DOHH2 (cell line): ENCODE data around the gene STRIT1.

Source experiments
- H3F3A ChIP-seq: fragments of 200-600 bp; sonication (generic), shearing (Covaris generic); 2 replicates; pipeline ENCODE4 v1.6.0; 2016; ENCODE audit warnings: antibody characterized with exemption, mild to moderate bottlenecking; ENCODE audit not compliant: control insufficient read depth, insufficient read depth
- H3K27ac ChIP-seq: fragments of 200-600 bp; sonication (generic); 2 replicates; pipeline ENCODE4 v1.5.1; 2014; ENCODE audit warnings: low read depth, mild to moderate bottlenecking, low read length, moderate library complexity
- H3K27me3 ChIP-seq: fragments of 200-600 bp; sonication (generic); 2 replicates; pipeline ENCODE4 v1.6.1; 2014; ENCODE audit warnings: mild to moderate bottlenecking, low read length, mixed read lengths; ENCODE audit not compliant: control insufficient read depth
- H3K36me3 ChIP-seq: fragments of 200-600 bp; sonication (generic); 2 replicates; pipeline ENCODE4 v1.6.1; 2014; ENCODE audit warnings: mild to moderate bottlenecking, low read length, moderate library complexity, mixed read lengths; ENCODE audit not compliant: control insufficient read depth
- H3K4me1 ChIP-seq: fragments of 200-600 bp; sonication (generic); 2 replicates; pipeline ENCODE4 v1.6.1; 2014; ENCODE audit warnings: mild to moderate bottlenecking, low read length, mixed read lengths; ENCODE audit not compliant: control insufficient read depth
- H3K4me2 ChIP-seq: fragments of 200-600 bp; sonication (generic); 2 replicates; pipeline ENCODE4 v1.6.0; 2014; ENCODE audit warnings: mild to moderate bottlenecking, low read length, moderate library complexity
- H3K4me3 ChIP-seq: fragments of 200-600 bp; sonication (generic); 2 replicates; pipeline ENCODE4 v1.5.1; 2014; ENCODE audit warnings: mild to moderate bottlenecking, low read length, mixed read lengths
- H3K79me2 ChIP-seq: fragments of 200-600 bp; sonication (generic); 2 replicates; pipeline ENCODE4 v1.6.1; 2014; ENCODE audit warnings: mild to moderate bottlenecking, low read length, mixed read lengths; ENCODE audit not compliant: control insufficient read depth
- H3K9me2 ChIP-seq: fragments of 200-600 bp; sonication (generic); replicated peaks from 2 replicates; pipeline ENCODE4 v1.6.1; 2014; ENCODE audit warnings: mild to moderate bottlenecking, low read length, mixed read lengths; ENCODE audit not compliant: control insufficient read depth
- H3K9me3 ChIP-seq: fragments of 200-600 bp; sonication (generic); 2 replicates; pipeline ENCODE4 v1.6.1; 2014; ENCODE audit warnings: antibody characterized with exemption, low read length, mixed read lengths; ENCODE audit not compliant: control insufficient read depth, insufficient read depth
- H4K20me1 ChIP-seq: fragments of 200-600 bp; sonication (generic); 2 replicates; pipeline ENCODE4 v1.6.0; 2014; ENCODE audit warnings: low read depth, mild to moderate bottlenecking, antibody characterized with exemption, low read length, moderate library complexity; ENCODE audit not compliant: control insufficient read depth, insufficient read depth
- CTCF ChIP-seq: fragments of 200-600 bp; sonication (generic); IDR thresholded peaks from one replicate; pipeline ENCODE4 v1.5.1; 2014; ENCODE audit warnings: antibody characterized with exemption, mild to moderate bottlenecking, low read depth, low read length; ENCODE audit not compliant: poor library complexity, severe bottlenecking
- EZH2phosphoT487 ChIP-seq: fragments of 200-600 bp; sonication (generic); IDR thresholded peaks from 2 replicates; pipeline ENCODE4 v1.6.1; 2017; ENCODE audit warnings: borderline replicate concordance, mild to moderate bottlenecking, antibody characterized with exemption, low read length, moderate library complexity, mixed read lengths

Gene STRIT1

GRCh38 chr3:155297100-155297499, 3.6 kb upstream of the STRIT1 start:
- no peaks in the 10 kb centered on the region for H4K20me1 ChIP-seq
- H3K27me3 ChIP-seq, result no peaks in the 10 kb centered on the region
- no peaks in the 10 kb centered on the region for H3K36me3 ChIP-seq
- no peaks in the 10 kb centered on the region for H3K9me2 ChIP-seq
- H3K9me3 ChIP-seq, result peaks cover 12% of the 10 kb centered on the region; the same call in 1 of the 2 replicates
- H3K27ac ChIP-seq, result no peak overlapping the region
- TF ChIP-seq EZH2phosphoT487 (no peak), CTCF (no peak)
- H3K4me2 ChIP-seq, result no peak overlapping the region
- H3K4me1 ChIP-seq, result peaks cover 8% of the 10 kb centered on the region
- H3F3A ChIP-seq, result no peaks in the 10 kb centered on the region
- H3K4me3 ChIP-seq, result no peak overlapping the region
- H3K79me2 ChIP-seq, result no peaks in the 10 kb centered on the region

DNA sequence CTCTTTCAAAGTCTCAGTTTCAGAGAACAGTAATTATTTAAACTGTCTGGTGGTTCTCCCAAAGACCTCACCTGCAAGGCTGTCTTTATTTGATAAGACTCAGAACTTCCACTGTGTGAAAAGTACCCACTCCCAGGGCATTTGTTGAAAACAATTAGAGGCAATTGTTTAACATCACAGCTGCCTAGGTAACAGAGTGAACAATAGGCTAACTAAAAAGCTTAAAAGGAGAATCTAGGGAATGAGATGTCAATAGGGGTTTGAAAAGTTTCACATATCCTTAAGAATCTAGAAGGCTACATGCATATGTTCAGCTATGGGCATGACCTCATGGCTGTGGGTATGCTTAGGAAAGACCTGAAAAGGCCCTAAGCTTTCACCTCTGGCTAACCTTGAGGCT, 2.9 kb upstream of the STRIT1 start:
- no peaks in the 10 kb centered on the region for H3K9me2 ChIP-seq
- peaks cover 12% of the 10 kb centered on the region; the same call in 1 of the 2 replicates for H3K9me3 ChIP-seq
- no peak overlapping the region for H3K4me2 ChIP-seq
- no peaks in the 10 kb centered on the region for H3K36me3 ChIP-seq
- H4K20me1 ChIP-seq, result no peaks in the 10 kb centered on the region
- no peak overlapping the region for H3K4me3 ChIP-seq
- H3K27me3 ChIP-seq, result no peaks in the 10 kb centered on the region
- TF ChIP-seq EZH2phosphoT487 (no peak), CTCF (no peak)
- no peak overlapping the region for H3K27ac ChIP-seq
- no peaks in the 10 kb centered on the region for H3K79me2 ChIP-seq
- H3K4me1 ChIP-seq, result peaks cover 8% of the 10 kb centered on the region
- H3F3A ChIP-seq, result no peaks in the 10 kb centered on the region

DNA sequence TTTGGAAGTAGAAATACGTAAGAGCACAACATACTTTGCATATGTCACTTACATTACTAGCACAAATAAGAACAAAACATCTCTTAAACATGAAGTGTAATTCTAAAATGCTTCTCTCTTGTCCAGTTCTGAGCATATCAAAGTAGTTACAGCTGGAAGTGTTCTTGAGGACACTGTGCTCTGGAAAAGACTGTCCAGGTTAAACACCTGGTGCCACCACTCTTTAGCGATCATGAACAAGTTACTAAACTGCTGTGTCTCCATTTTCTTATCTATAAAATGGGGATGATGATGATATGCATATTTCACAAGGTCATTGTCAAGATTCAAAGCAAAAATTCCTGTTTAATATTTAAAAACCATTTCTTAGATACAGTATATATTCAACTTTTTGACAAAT, 790 bp downstream of the STRIT1 start:
- Histone ChIP-seq H3K4me2 (no peak overlapping the region), H3K9me3 (peaks cover 8% of the 10 kb centered on the region; the same call in 1 of the 2 replicates), H3K4me3 (no peak overlapping the region), H4K20me1 (no peaks in the 10 kb centered on the region), H3K27ac (no peak overlapping the region), H3K79me2 (no peaks in the 10 kb centered on the region), H3K9me2 (no peaks in the 10 kb centered on the region), H3K27me3 (no peaks in the 10 kb centered on the region), H3K4me1 (no peaks in the 10 kb centered on the region), H3K36me3 (no peaks in the 10 kb centered on the region), H3F3A (no peaks in the 10 kb centered on the region)
- TF ChIP-seq CTCF, result no peak
- no peak for TF ChIP-seq EZH2phosphoT487

- no peaks in the 10 kb centered on the region for H3K36me3 ChIP-seq
- TF ChIP-seq CTCF (no peak), EZH2phosphoT487 (no peak)
- no peaks in the 10 kb centered on the region for H3K4me1 ChIP-seq
- H3F3A ChIP-seq, result no peaks in the 10 kb centered on the region
- H4K20me1 ChIP-seq, result no peaks in the 10 kb centered on the region
- no peak overlapping the region for H3K4me3 ChIP-seq
- H3K4me2 ChIP-seq, result no peak overlapping the region
- H3K9me2 ChIP-seq, result no peaks in the 10 kb centered on the region
- H3K27me3 ChIP-seq, result no peaks in the 10 kb centered on the region
- H3K79me2 ChIP-seq, result no peaks in the 10 kb centered on the region
- peaks cover 8% of the 10 kb centered on the region; the same call in 1 of the 2 replicates for H3K9me3 ChIP-seq
- H3K27ac ChIP-seq, result no peak overlapping the region
Measured at GRCh38 chr3:155292133-155292532, 1.4 kb downstream of the STRIT1 start.
